Umbilical cord (tissue), 2 donors: ENCODE data around the gene CCDC80. TPM values are rescaled to one million over a fixed set of nuclear protein-coding genes. Genes with fewer than 3 reads are reported as not detected.

ENCODE experiments used
- DNase-seq: peaks from one replicate; pipeline ENCODE4 v3.0.0-alpha.2; 2015; ENCODE audit warnings: low spot score
- total RNA-seq: library from RNA; depleted of rRNA; stranded (reverse); fragments of >200 nt; gene quantifications from one replicate; pipeline ENCODE4 v1.2.3, GENCODE V29; 2014; ENCODE audit warnings: low replicate concordance; ENCODE audit not compliant: insufficient read depth

The CCDC80 gene
- total RNA-seq, 1 donor from 2014 or later: 102 TPM

- DNase-seq: no peak
These were observed 15.1 kb upstream of the CCDC80 start for GRCh38 chr3:112656043-112656442.

- no peak for DNase-seq
These were observed 14.0 kb upstream of the CCDC80 start for GRCh38 chr3:112654979-112655378.

DNA sequence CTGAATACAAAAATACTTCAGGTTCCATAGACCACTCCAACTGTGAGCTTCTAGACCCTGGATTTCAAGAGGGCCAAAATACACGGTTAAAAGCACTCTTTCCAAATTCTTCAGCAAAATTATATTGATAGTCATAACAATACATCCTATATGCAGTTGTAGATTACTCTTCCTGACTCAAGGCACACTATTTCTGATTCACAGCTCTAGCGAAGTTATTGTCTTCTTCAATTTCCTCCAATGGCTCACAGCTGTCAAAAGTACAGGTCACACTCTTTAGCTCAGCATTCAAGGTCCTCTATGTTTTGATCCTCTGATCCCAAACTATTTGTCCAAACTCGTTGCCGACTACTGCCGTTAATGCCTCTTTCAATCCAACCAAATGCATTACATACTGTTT lies 13.5 kb upstream of the CCDC80 start:
- DNase-seq: no peak

DNA sequence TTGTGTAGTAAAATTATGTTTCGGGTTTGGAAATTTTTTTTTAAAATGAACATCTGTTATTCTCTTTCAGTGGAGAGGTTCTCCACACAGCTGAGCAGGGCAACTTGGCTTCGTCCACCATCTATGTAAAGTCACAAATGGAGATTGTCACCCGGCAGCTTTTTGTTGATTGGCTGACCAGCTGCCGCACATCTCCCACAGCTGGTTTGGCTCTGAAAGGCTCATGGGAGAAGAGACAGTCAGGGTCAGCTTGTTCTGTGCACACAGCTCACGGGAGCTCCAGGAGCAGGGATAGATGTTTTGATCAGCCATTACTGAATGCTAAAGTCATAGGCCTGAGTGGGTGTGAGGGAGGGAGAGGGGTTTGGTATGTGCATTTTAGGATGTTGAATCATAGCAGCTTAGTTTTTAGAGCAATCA lies 12.9 kb upstream of the CCDC80 start:
- DNase-seq: no peak

DNA sequence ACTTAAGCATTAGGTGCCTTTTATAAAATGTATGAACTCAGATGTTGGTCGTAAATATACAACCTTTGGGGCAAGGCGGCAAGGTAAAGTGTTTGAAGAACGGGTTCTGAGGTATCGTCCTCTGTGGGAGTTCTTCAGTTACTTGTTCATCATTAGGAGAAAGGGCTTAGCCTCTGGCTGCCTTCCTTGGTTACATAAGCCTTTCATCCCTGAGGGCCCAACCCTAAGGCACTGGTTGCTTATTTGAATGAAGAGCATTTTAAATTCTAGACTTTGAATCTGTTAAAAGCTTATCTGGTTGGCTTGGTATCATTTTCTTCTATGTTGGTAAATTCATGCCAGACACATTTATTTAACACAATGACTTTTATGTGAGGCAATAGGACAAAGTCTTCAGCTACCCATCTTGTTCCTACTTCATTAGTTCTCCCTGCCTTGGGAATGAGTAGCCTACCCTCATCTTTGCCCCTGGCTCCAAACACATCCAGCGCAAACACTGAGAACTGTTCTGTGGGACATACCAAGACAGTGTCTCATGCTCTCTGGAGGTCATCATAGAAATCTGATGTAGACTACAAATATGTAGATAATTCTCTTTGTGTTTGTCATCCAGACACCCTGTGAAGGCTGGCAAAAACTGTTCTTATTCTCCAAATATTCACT lies 12.4 kb upstream of the CCDC80 start:
- peak; percentile 82 for DNase-seq

GRCh38 chr3:112651516-112651915 lies 10.6 kb upstream of the CCDC80 start:
- no peak for DNase-seq

DNA sequence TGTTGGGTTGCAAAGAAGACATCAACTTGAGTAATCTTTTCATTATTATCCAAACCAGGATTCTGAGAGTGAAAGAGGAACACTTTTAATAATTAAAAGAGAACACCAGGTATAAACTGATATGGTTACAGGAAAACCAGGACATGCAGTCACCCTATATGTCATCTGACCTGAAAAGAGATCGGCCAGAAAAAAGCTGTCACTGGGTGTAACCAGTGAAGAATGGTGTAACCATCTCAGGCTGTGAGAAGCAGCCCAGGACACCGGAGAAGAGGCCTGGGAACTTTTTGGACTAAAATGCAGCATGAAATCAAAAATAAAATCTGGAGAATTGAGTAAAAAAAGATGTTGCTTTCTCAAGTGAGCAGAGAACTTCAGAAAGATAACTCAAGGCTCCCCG lies 10.1 kb upstream of the CCDC80 start:
- DNase-seq: no peak

- no peak for DNase-seq
These were observed 9.5 kb upstream of the CCDC80 start for GRCh38 chr3:112650482-112650881.

GRCh38 chr3:112649478-112649735 lies 8.5 kb upstream of the CCDC80 start:
- no peak for DNase-seq

GRCh38 chr3:112647122-112647521 lies 6.2 kb upstream of the CCDC80 start:
- peak; percentile 82 for DNase-seq

DNA sequence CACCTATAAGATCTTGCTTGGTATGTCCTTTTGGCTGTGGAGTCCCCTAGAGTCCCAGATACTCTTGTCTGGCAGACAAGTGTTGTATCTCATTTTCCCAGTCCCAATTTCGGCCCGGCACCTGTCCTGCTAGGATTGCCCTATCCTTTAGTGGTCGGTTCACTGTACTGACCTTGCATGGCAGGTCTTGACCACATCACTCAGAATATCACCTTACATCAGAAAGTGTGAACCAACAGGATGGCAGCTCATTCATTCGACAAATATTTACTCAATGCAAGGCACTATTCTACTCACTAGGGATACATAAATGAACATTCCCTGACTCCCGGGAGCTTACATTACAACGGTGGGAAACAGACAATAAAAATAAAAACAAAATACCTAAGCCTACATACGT lies 5.7 kb upstream of the CCDC80 start:
- no peak for DNase-seq

DNA sequence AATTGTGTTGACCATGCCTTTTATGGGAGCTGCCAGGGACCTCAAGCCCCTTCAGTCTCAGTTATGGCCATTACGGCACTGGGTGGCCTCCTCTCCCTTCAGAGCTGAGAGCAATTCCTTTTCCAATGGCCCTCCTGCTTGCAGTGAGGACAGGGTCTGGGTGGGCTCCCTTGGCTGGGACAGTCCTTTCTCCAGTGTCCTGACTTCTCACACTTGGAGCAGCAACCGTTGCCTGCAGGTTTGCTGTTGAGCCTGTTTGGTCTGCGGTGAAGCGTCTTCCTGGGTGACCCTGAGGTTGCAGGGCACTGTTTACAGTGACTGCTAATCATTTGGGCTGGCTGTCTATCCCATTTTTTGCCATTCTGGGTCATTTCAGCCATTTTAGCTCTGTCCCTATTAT lies 3.5 kb upstream of the CCDC80 start:
- DNase-seq: no peak

DNA sequence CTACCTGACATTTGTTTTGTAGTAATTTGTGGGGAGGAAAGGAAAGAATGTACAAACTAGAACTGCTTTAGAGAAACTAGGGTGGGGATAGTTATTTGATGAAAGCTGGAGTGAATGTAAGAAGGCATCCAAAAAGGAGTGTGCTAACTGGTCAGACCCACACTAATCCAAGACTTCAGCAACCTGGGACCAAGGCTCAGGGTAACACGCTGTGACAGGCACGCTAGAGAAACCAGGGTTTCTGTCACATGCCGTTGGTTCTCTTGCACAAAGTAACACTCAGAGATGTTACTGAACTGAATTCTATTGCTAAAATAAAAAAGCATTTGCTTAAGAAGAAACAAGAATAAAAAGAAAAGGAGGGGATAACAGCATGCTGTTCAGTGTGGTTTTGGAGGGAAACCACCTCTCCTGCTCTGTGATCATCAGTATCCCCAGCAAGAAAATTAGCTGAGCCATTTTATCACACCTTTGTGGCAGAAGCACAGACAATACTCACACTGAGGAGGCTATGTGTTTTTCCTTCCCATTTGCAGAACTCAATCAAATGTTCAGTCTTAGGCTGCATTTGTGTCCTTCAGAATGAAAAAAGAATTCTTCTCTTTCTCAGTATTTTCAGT lies 2.8 kb upstream of the CCDC80 start:
- no peak for DNase-seq

- DNase-seq: peak; percentile 96
These were observed 2.1 kb upstream of the CCDC80 start for GRCh38 chr3:112642912-112643506.

DNA sequence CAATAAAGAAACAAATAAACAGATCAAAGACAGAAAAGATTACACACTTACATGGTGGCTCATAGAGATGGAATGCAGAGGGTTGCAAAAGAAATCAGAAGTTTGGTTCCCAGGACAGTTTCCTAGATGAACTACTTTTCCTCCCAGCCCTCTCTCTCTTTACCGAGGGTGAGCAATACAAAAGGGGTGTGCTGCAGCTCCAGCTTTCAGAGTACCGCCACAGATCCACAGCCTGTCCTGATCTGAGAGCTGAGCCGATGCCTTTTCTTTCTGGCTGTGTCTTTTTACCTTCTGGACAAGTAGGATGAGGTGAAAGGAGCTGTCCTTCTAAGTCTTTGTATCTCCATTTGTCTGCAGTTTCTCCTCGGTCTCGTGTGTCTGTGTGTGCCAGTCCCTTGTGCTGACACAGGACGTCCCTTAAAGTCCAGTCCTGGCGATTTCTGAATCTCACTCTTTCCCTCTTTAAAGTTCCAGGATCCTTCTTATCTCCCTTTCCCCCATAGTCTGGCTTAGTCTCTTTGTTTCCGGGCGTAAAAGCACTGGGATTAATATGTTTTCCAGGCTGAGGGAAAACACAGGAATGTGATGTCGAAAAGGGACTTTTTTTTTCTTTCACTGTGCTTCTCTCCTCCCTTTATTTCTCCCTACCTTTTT lies 540 bp downstream of the CCDC80 start:
- DNase-seq: peak; percentile 86

DNA sequence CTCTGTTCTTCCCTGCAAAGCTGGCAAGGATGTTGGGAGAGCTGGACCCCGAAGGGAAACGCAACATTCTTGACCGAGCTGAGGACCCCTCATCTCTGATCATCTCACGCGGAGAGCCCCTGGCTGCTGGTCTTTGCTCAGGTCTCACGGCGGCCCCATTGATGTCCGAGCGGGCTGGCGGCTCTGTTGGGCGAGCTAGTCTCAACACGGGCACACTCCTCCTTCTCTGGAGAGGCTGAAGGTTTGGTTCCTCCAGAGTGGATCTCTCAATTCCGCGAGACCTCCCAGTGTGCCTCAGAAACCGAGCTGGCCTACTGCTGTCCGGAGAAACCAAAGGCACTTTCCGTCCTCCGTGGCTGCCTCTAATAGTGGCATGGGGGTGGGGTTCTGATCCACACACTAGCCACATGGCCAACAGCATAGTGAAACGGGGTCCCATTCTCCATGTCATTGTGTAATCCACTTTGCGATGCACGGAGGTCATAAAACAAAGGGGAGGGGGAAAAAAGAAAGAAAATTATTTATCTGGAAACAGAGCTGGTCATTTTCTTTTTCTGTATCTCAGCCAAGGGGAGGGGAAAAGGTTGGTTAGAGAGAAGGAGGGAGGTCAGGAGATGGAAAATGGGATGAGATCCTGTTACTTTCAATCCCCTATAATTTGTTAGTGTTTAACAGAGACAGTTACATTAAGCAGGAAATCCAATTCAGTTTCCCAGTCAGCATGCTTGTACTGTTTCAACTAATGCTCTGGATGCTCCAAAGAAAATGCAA lies 1.3 kb downstream of the CCDC80 start:
- DNase-seq: no peak

GRCh38 chr3:112638327-112639020 lies 2.5 kb downstream of the CCDC80 start:
- DNase-seq: no peak

DNA sequence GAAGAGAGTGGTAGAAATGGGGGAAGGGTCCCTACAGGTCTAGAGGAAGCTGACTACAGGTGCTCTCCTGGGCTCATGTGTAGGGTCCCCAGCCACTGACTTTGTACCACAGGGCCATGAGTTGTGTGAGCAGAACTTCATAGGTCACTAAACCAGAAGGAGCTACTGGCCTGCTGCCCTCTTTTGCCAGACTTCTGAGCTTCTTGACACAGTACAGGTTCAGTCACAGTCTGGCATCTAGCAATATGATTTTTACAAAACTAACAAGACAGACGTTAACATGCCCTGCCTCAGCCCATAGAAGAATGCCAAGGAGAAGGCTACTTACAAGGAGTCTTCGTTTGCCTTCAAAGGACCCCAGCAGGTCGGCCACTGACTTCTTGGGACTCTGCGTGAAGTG lies 3.2 kb downstream of the CCDC80 start:
- DNase-seq: no peak

DNA sequence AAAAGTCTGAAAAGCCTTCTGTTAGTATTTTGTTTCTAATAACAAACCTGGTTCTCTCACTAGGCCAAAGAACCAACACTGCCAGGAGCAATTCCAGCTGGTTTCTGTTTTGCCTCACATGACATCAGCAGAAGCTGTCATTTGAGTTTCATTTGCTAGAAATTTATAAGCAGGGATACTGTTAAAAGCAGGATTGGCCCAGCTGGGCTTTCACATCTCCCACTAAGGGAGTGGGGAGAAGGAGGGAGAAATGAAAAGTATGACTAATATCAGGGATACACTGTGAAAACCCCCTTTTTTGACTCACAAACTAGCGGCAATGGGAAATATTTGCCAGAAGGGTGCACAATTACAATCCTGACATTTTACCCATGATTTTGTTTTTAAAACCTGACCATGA lies 5.3 kb downstream of the CCDC80 start:
- peak; percentile 95 for DNase-seq

DNA sequence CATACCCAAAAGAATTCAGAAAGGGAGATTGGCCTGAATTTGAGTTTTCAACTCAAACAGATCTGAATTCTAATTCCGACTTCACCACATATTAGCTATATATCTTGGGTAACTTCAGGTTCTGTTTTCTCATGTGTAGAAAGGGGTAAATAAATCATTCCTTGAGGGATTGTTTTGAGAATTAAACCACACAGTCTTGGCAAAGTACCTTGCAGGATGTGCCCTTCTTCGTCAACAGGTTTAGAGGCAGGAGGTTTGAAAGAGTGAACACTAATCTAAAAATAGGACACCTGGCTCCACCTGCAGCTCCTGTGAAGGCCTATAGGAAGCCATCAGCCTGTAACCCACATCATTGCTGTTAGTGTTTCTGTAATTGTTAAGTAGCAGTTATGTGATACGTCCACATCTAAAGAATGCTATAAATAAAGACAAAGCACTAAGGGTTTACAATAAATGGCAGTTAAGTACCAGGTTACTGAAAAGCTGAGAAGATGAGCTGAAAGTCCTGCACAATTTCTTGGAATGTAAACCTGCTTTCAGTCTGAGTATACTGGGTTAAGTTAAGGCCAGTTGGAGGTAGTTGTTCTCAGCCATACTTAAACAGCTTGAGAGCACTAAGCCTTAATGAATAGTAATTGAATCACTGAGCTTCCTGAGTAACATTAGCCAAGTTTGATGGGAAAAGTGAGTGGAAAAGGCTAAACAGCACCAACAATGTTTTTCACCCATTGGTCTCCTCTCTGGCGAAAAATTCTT lies 6.0 kb downstream of the CCDC80 start:
- peak; percentile 38 for DNase-seq

- DNase-seq: peak; percentile 90
These were observed 7.2 kb downstream of the CCDC80 start for GRCh38 chr3:112633757-112634156.
